RWPE2 (cell line): ENCODE data around the gene GRID2.

Experiments
- ATAC-seq: fragments of 200-7000 bp; cut with Tn5 transposase; 3 replicates; pipeline ENCODE4 v1.9.1; 2021; ENCODE audit warnings: low read depth
- DNase-seq: peaks from one replicate; pipeline ENCODE4 v3.0.0-alpha.2; 2020; ENCODE audit warnings: low spot score
- H3K27ac ChIP-seq: fragments of 450-650 bp; 2 replicates; pipeline ENCODE4 v1.5.1; 2017; ENCODE audit warnings: mild to moderate bottlenecking; ENCODE audit not compliant: poor library complexity, severe bottlenecking
- H3K27me3 ChIP-seq: fragments of 250-450 bp; sonication (Bioruptor Pico); 2 replicates; pipeline ENCODE4 v1.5.1; 2021; ENCODE audit warnings: mild to moderate bottlenecking, moderate library complexity; ENCODE audit not compliant: insufficient read depth, poor library complexity, severe bottlenecking
- H3K36me3 ChIP-seq: fragments of 250-450 bp; sonication (Bioruptor Pico); 2 replicates; pipeline ENCODE4 v1.5.1; 2020; ENCODE audit warnings: low read depth, mild to moderate bottlenecking, moderate library complexity
- H3K4me1 ChIP-seq: fragments of 250-450 bp; sonication (Bioruptor Pico); 2 replicates; pipeline ENCODE4 v1.5.1; 2021; ENCODE audit warnings: mild to moderate bottlenecking, moderate library complexity; ENCODE audit not compliant: insufficient read depth, poor library complexity, severe bottlenecking
- H3K4me3 ChIP-seq: fragments of 250-450 bp; sonication (Bioruptor Pico); 2 replicates; pipeline ENCODE4 v1.5.1; 2021; ENCODE audit warnings: mild to moderate bottlenecking, moderate library complexity; ENCODE audit not compliant: severe bottlenecking
- H3K9me3 ChIP-seq: fragments of 250-450 bp; sonication (Bioruptor Pico); 2 replicates; pipeline ENCODE4 v1.5.1; 2021; ENCODE audit warnings: mild to moderate bottlenecking, moderate library complexity; ENCODE audit not compliant: severe bottlenecking
- TF ChIP-seq, protein P1 (sequence below): fragments of 450-650 bp; IDR thresholded peaks from one replicate; pipeline ENCODE4 v1.5.1; 2017; ENCODE audit warnings: mild to moderate bottlenecking, moderate library complexity; ENCODE audit not compliant: poor library complexity, severe bottlenecking

GRID2 gene

GRCh38 chr4:92968996-92969395 is 665.2 kb downstream of the GRID2 start:
- Histone ChIP-seq H3K4me3 (no peak overlapping the region), H3K9me3 (no peaks in the 10 kb centered on the region), H3K4me1 (peaks cover 27% of the 10 kb centered on the region), H3K27ac (peak overlapping the region; percentile 77), H3K36me3 (no peaks in the 10 kb centered on the region), H3K27me3 (no peaks in the 10 kb centered on the region)
- TF ChIP-seq, protein P1, sequence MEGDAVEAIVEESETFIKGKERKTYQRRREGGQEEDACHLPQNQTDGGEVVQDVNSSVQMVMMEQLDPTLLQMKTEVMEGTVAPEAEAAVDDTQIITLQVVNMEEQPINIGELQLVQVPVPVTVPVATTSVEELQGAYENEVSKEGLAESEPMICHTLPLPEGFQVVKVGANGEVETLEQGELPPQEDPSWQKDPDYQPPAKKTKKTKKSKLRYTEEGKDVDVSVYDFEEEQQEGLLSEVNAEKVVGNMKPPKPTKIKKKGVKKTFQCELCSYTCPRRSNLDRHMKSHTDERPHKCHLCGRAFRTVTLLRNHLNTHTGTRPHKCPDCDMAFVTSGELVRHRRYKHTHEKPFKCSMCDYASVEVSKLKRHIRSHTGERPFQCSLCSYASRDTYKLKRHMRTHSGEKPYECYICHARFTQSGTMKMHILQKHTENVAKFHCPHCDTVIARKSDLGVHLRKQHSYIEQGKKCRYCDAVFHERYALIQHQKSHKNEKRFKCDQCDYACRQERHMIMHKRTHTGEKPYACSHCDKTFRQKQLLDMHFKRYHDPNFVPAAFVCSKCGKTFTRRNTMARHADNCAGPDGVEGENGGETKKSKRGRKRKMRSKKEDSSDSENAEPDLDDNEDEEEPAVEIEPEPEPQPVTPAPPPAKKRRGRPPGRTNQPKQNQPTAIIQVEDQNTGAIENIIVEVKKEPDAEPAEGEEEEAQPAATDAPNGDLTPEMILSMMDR: no peak
- ATAC-seq (no peak), DNase-seq (no peak)

DNA sequence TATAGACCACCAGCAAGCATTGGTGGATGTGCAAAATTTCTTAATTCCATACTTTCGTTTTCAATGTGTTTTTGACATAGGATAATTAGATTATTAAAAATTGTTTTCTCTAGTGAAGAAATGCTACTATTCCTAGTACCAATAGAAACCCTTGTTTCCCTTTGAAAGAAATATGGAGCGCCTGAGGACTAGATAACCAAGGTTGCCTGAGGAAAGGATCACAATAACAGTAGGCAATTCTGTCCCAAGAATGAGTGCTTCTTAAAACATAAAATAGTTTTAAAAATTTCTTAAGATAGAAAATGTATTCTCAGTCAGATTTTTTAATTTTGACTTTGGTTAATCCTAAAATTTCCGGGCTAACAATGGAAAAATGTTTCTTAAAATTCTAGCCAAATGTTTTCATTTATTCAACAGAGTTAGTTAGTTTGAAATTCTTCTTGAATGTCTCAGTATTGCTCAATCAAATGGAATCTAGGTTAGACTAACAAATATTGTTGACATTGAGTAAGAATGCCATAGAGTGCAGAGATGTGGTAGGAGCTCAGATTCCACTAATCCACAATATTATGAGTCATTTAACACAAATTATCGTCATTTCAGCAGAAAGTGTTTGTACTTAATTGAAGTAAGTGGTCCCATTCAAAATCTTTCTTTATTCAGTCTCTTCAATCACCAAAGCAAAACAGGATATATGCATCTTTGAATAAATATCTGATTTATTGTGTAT is 666.0 kb downstream of the GRID2 start:
- ATAC-seq: peak; percentile 99
- no peak overlapping the region for H3K4me3 ChIP-seq
- H3K9me3 ChIP-seq: no peaks in the 10 kb centered on the region
- no peak for DNase-seq
- peaks cover 27% of the 10 kb centered on the region for H3K4me1 ChIP-seq
- no peaks in the 10 kb centered on the region for H3K36me3 ChIP-seq
- peak overlapping the region; percentile 77 for H3K27ac ChIP-seq
- TF ChIP-seq, protein P1: no peak
- no peaks in the 10 kb centered on the region for H3K27me3 ChIP-seq

DNA sequence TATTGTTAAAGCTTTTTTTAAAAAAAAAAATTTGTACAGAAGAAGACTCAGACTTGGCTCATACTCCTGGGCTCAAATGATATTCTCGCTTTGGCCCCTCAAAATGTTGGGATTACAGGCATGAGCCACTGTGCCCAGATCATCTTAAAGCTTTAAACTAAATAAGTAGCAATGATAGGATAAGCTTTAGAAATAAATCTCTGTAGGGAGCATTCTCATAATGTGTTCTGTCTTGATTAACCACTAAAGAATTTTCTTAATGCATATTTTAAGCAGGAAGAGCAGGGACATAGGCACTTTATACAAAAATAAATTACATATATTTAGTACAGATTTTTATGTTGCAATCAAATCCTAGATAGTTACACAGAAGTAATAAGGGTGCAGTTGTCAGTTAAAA is 667.2 kb downstream of the GRID2 start:
- Histone ChIP-seq H3K27me3 (no peaks in the 10 kb centered on the region), H3K9me3 (no peaks in the 10 kb centered on the region), H3K4me1 (peaks cover 27% of the 10 kb centered on the region), H3K27ac (peak overlapping the region; percentile 77), H3K36me3 (no peaks in the 10 kb centered on the region), H3K4me3 (no peak overlapping the region)
- DNase-seq (no peak), ATAC-seq (no peak)
- TF ChIP-seq, protein P1: no peak

DNA sequence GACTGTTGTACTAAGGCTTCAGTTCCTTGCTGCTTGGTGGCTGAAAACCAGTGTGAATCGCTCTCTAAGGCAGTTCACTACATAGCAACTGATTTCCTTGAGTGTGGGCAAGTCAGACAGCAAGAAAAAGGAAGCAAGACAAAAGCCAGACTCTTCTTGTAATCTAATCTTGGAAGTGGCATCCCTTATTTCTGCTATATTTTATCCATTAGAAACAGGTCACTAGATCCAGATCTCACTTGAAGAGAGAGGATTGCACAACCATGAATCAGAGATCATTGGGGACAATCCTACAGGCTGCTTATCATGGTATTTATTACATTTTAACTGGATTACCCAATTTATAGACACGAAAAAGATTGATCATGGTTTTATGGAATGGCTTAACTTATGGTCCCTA is 684.5 kb downstream of the GRID2 start:
- Histone ChIP-seq H3K9me3 (no peaks in the 10 kb centered on the region), H3K27me3 (no peaks in the 10 kb centered on the region), H3K36me3 (no peaks in the 10 kb centered on the region), H3K27ac (no peak overlapping the region), H3K4me3 (no peak overlapping the region), H3K4me1 (no peaks in the 10 kb centered on the region)
- TF ChIP-seq, protein P1: no peak
- ATAC-seq (no peak), DNase-seq (no peak)

- H3K9me3 ChIP-seq: no peaks in the 10 kb centered on the region
- TF ChIP-seq, protein P1: no peak
- no peaks in the 10 kb centered on the region for H3K27me3 ChIP-seq
- ATAC-seq: no peak
- no peak for DNase-seq
- H3K4me3 ChIP-seq: no peak overlapping the region
- no peaks in the 10 kb centered on the region for H3K36me3 ChIP-seq
- H3K27ac ChIP-seq: no peak overlapping the region
- no peaks in the 10 kb centered on the region for H3K4me1 ChIP-seq
Observed at GRCh38 chr4:92992758-92993157, 689.0 kb downstream of the GRID2 start.
